ENCODE data around the gene SMG6. TPM values are rescaled to one million over a fixed set of nuclear protein-coding genes. Genes with fewer than 3 reads are reported as not detected.

SMG6 gene
- total and polyA plus RNA-seq, 2 of the 13 experiments (the other 11 are each of a cell fraction or from before 2014, with no cell fraction given), result 4.6 to 14.6 TPM

DNA sequence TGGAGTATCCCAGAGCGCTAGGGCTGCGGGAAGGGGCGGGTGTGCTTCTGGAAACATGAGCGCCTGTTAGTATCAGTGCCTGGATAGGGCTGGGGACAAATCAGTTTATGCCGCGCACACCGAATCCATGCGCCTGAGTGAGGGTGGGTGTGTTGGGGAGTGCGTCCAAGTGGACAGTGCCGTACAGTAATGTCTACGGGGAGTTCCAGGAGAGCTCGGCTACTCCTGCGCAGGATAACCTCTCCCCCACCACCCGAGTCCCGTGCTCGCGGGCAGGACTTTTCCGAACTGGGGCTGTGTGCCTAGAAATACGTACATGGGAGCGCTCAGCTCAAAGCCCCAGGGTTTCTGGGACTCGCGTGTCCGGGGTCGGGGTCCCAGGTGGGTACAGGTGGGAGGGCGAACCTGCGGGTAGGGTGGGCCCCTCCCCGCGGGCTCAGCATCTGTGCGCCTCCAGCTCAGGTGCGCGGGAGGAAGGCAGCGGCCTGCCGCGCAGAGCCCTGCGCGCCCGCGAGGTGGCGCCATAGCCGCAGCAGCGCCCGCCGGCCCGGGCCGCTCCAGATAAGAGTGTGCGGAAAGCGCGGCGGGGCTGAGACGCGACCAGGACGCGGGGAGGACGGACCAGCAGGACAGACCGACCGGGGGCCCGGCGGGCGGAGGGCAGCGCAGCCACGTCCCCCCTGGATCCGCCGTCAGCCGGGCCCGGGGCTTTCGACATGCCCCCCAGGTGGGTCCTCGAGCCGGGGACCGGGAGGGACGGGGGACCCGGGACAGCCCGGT is 248.9 kb downstream of the SMG6 start, which contains the start of gene HIC1 (continued):
- TF ChIP-seq ZNF770 (CRISPR knock-in tag; IDR thresholded peaks at IDR 0.05), result peak; percentile 20; the same call in 1 of the 2 replicates
- TF ChIP-seq, protein P1, sequence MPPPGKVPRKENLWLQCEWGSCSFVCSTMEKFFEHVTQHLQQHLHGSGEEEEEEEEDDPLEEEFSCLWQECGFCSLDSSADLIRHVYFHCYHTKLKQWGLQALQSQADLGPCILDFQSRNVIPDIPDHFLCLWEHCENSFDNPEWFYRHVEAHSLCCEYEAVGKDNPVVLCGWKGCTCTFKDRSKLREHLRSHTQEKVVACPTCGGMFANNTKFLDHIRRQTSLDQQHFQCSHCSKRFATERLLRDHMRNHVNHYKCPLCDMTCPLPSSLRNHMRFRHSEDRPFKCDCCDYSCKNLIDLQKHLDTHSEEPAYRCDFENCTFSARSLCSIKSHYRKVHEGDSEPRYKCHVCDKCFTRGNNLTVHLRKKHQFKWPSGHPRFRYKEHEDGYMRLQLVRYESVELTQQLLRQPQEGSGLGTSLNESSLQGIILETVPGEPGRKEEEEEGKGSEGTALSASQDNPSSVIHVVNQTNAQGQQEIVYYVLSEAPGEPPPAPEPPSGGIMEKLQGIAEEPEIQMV (CRISPR knock-in tag; IDR thresholded peaks at IDR 0.05; ENCODE audit: low read depth), result 0 out of 2 replicates have a peak, but pooled peaks have one; percentile 19
- TF ChIP-seq ZNF317 (CRISPR knock-in tag; IDR thresholded peaks at IDR 0.05), result no peak
- TF ChIP-seq UBTF (CRISPR knock-in tag; IDR thresholded peaks at IDR 0.05), result peak; percentile 46
- TF ChIP-seq, protein P2, sequence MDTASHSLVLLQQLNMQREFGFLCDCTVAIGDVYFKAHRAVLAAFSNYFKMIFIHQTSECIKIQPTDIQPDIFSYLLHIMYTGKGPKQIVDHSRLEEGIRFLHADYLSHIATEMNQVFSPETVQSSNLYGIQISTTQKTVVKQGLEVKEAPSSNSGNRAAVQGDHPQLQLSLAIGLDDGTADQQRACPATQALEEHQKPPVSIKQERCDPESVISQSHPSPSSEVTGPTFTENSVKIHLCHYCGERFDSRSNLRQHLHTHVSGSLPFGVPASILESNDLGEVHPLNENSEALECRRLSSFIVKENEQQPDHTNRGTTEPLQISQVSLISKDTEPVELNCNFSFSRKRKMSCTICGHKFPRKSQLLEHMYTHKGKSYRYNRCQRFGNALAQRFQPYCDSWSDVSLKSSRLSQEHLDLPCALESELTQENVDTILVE (CRISPR knock-in tag; IDR thresholded peaks at IDR 0.05), result no peak
- TF ChIP-seq GFI1 (CRISPR knock-in tag; IDR thresholded peaks at IDR 0.05; ENCODE audit: borderline replicate concordance), result no peak
- peak; percentile 14; the same call in 1 of the 2 replicates for TF ChIP-seq ATF7-NPFF (CRISPR knock-in tag; IDR thresholded peaks at IDR 0.05; ENCODE audit: low read depth)
- no peak for TF ChIP-seq TRIM22 (IDR thresholded peaks at IDR 0.05)
- TF ChIP-seq, protein P3, sequence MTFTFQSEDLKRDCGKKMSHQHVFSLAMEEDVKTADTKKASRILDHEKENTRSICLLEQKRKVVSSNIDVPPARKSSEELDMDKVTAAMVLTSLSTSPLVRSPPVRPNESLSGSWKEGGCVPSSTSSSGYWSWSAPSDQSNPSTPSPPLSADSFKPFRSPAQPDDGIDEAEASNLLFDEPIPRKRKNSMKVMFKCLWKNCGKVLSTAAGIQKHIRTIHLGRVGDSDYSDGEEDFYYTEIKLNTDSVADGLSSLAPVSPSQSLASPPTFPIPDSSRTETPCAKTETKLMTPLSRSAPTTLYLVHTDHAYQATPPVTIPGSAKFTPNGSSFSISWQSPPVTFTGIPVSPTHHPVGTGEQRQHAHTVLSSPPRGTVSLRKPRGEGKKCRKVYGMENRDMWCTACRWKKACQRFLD (CRISPR knock-in tag; IDR thresholded peaks at IDR 0.05; ENCODE audit: borderline replicate concordance), result 0 out of 2 replicates have a peak, but pooled peaks have one; percentile 43
- peak; percentile 11; the same call in 1 of the 2 replicates for TF ChIP-seq ZNF274 (CRISPR knock-in tag; IDR thresholded peaks at IDR 0.05)
- peak; percentile 72; the same call in 1 of the 2 replicates for TF ChIP-seq ZNF354B (CRISPR knock-in tag; IDR thresholded peaks at IDR 0.05)
- TF ChIP-seq HOXA3 (CRISPR knock-in tag; IDR thresholded peaks at IDR 0.05), result peak; percentile 52; the same call in 1 of the 2 replicates
- no peak for TF ChIP-seq TP53 (CRISPR knock-in tag; conservative IDR thresholded peaks at IDR 0.05)
- TF ChIP-seq ZNF160 (CRISPR knock-in tag; IDR thresholded peaks at IDR 0.05), result 0 out of 2 replicates have a peak, but pooled peaks have one; percentile 2
- TF ChIP-seq ZNF562 (CRISPR knock-in tag; IDR thresholded peaks at IDR 0.05; ENCODE audit: borderline replicate concordance), result no peak
- no peak for TF ChIP-seq SMAD1 (CRISPR knock-in tag; IDR thresholded peaks at IDR 0.05; ENCODE audit: borderline replicate concordance, low read depth)
- no peak for TF ChIP-seq MED1 (CRISPR knock-in tag; IDR thresholded peaks at IDR 0.05)

Data from HepG2 (cell line).